Astrocyte of the spinal cord (primary cell): ENCODE measurements around the gene SPATS2L.

ENCODE experiments used
- DNase-seq: peaks from one replicate; pipeline ENCODE4 v3.0.0; 2011; ENCODE audit warnings: low read depth, low spot score
- H3K4me3 ChIP-seq: 2 replicates; pipeline ENCODE4 v1.5.1; 2011; ENCODE audit warnings: low read depth, mild to moderate bottlenecking, low read length, moderate library complexity
- in situ Hi-C: cut with HindIII; loops from 2 replicates; pipeline ENCODE4 v1.10.0; 2017; ENCODE audit warnings: low sequenced_read_pairs
- TF ChIP-seq, protein P1 (sequence below): IDR thresholded peaks from 2 replicates; pipeline ENCODE4 v1.5.1; 2012; ENCODE audit warnings: low read depth, mild to moderate bottlenecking, low read length, inconsistent platforms

Gene SPATS2L

DNA sequence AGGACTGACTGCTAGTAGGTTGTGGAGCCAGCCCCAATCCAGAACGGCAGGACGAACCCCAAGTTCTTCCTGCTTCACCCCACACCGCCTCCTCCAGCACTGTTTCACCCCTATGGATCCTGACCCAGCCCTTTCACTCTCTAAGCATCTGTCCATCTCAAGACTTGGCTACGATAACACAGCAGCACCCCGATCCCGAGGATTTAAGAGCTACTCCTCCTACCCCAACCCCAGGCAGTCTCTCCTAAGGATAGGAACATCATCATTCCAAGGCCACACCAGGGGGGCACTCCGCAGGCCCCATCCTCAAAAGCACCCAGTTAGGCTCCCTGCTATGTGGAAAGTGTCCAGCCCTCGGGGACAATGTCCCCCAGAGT is 202.7 kb downstream of the SPATS2L start:
- in situ Hi-C loops: no loop called here
- TF ChIP-seq, protein P1, sequence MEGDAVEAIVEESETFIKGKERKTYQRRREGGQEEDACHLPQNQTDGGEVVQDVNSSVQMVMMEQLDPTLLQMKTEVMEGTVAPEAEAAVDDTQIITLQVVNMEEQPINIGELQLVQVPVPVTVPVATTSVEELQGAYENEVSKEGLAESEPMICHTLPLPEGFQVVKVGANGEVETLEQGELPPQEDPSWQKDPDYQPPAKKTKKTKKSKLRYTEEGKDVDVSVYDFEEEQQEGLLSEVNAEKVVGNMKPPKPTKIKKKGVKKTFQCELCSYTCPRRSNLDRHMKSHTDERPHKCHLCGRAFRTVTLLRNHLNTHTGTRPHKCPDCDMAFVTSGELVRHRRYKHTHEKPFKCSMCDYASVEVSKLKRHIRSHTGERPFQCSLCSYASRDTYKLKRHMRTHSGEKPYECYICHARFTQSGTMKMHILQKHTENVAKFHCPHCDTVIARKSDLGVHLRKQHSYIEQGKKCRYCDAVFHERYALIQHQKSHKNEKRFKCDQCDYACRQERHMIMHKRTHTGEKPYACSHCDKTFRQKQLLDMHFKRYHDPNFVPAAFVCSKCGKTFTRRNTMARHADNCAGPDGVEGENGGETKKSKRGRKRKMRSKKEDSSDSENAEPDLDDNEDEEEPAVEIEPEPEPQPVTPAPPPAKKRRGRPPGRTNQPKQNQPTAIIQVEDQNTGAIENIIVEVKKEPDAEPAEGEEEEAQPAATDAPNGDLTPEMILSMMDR: no peak
- H3K4me3 ChIP-seq: peak overlapping the region; percentile 73
- peak; percentile 16 for DNase-seq

DNA sequence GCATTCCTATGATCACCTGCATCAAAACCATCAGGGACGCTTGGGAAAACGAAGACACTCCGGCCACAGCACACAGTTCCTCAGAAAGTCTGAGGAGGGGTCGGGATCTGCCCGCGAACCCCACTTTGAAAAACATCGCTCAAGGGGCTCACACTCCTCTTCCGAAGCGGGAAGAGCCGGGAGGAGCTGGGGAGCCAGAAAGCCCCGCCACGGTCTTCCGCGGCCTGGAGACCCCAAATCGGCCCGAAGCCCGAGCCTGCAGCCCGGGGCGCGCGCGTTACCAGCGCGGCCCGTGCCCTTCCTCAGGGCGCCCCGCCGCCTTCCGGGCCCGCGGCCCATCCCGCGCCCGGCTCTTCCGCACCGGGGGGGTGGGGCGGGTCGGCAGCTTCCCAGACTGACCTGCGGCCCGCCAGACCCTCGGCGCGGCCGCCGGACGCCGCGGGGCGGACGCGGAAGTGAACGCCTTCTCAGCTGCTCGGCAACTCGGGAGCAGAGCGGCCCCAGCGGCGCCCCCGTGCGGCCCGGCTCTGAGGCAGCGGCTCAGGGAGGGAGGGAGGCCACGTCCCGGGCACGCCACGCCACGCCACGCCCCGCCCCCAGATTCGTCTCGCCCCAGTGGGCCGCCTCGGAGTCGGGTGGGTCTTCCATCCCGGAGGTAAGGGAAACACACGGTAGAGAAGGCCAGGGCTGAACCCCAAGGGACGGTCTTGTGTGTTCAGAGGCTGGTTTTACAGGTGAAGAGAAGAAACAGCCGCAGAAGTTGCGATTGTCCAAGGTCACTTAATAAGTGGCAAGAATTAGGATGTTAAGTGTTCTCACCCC is 203.3 kb downstream of the SPATS2L start, which contains the start of gene KCTD18:
Gene KCTD18 (minus strand): TSS at position 457 of the 822 bp plus-strand sequence. CDS start 3,052 bp downstream, outside the sequence.
- DNase-seq: peak; percentile 88
- in situ Hi-C loops: no loop called here
- peak within 1 kb of the TSS; percentile 73 for H3K4me3 ChIP-seq
- TF ChIP-seq, protein P1: peak; percentile 76

DNA sequence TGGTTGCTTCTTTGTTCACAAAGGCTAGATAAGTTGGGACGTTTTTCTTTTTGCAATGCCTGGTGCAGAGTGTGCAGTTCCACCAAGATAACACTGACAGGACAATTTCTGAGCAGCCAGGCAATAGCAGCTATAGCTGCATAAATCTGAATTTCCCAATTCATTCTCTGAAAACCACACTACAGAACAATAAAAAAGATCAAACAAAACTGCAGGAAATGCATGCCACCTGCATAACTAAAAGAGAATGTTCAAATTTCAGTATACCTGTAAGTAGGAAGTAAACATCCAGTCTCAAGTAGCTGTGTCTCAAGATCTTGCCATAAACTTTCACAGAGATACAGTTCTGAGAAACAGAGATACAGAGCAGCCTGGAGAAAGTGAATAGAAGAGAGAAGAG is 208.7 kb downstream of the SPATS2L start:
- TF ChIP-seq, protein P1: no peak
- no peak for DNase-seq
- in situ Hi-C loops: no loop called here
- no peak overlapping the region for H3K4me3 ChIP-seq

DNA sequence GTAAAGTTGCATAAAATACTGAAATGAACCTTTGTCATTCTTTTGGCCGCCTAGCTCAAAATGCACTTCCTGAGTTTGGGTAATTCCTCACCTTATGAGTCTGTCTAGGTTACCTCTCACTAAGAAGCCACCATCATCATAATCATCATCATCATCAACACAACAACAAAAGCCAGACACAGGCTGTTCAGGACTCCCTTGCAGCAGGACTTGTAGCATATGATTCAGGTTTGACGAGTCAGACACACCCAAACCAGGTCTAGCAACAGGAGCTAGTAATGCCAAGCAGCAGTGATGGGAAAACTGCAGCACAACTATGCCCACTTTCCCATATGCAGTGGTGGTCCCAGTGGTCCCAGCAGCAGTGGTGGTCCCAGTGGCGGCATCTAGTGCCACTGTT is 216.7 kb downstream of the SPATS2L start:
- no peak for DNase-seq
- in situ Hi-C loops: no loop called here
- TF ChIP-seq, protein P1: no peak
- H3K4me3 ChIP-seq: no peak overlapping the region

DNA sequence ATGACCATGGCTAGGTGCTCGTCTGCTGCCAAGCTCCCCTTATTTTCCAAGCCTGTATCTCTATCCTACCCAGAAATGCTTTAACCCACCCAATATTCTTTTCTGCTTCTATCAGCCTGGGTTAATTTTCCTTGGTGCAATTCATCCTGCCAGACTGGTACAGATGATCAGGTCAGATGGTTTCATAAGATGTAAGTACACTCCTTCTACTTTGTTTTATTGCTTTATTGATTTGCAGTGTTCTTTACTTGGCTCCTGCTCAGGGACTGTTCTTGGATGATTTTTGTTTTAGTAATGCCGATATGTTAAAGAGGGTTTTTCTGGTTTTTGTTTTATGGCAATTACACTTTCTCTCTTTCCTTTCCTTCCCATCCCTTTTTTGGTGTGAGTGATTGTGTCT is 217.1 kb downstream of the SPATS2L start:
- TF ChIP-seq, protein P1: no peak
- in situ Hi-C loops: no loop called here
- H3K4me3 ChIP-seq: no peak overlapping the region
- no peak for DNase-seq

DNA sequence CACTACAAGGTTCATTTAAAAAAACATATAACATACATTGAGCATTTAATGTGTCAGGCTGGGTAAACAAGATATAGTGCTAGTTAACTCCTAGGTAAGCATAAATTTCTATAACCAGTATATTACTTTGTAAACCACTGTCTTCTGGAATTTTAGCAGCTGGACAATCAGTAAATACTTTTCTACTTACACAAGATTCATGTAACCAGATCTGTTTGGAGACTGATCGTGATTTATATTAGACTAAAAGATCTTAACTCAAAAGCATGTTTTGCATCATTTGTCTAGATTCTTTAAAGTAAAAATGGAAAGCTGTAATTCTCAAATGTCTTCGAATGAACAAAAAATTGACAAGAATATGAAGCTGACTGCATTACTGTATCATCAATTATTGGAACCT is 218.6 kb downstream of the SPATS2L start:
- TF ChIP-seq, protein P1: no peak
- no peak overlapping the region for H3K4me3 ChIP-seq
- in situ Hi-C loops: no loop called here

More for the DNA sequence above, 218.6 kb downstream of the SPATS2L start:
- DNase-seq: no peak
